Chondrocyte (in vitro differentiated cells): ENCODE data around the gene ZNF8. TPM values are rescaled to one million over a fixed set of nuclear protein-coding genes. Genes with fewer than 3 reads are reported as not detected.

ENCODE experiments used
- DNase-seq: peaks from one replicate; pipeline ENCODE4 v3.0.0; 2021; ENCODE audit warnings: mixed read lengths, low spot score
- H3K27ac Mint-ChIP-seq: one replicate; pipeline ENCODE4 v1.8.0; 2021; ENCODE audit warnings: mild to moderate bottlenecking, moderate library complexity, mixed read lengths; ENCODE audit not compliant: unreplicated experiment
- H3K27me3 Mint-ChIP-seq: 2 replicates; pipeline ENCODE4 v1.8.0; 2021; ENCODE audit warnings: low read depth, mixed read lengths
- H3K36me3 Mint-ChIP-seq: 2 replicates; pipeline ENCODE4 v1.8.0; 2021; ENCODE audit warnings: low read depth, mixed read lengths
- H3K4me1 Mint-ChIP-seq: 2 replicates; pipeline ENCODE4 v1.8.0; 2021; ENCODE audit warnings: low read depth, mild to moderate bottlenecking, mixed read lengths
- H3K4me3 Mint-ChIP-seq: one replicate; pipeline ENCODE4 v1.8.0; 2021; ENCODE audit warnings: mild to moderate bottlenecking, moderate library complexity, mixed read lengths; ENCODE audit not compliant: unreplicated experiment
- H3K9me3 Mint-ChIP-seq: 2 replicates; pipeline ENCODE4 v1.8.0; 2021; ENCODE audit warnings: low read depth, mixed read lengths
- CTCF ChIP-seq: fragments of 200-600 bp; sonication (generic); IDR thresholded peaks from 2 replicates; pipeline ENCODE4 v1.5.0; 2021; ENCODE audit warnings: antibody characterized with exemption, mild to moderate bottlenecking, moderate library complexity
- total RNA-seq: library from RNA; stranded (reverse); gene quantifications from 3 replicates; pipeline ENCODE4 v1.2.1, GENCODE V29; 2021

Gene ZNF8
- total RNA-seq, 1 donor from 2014 or later: 8.1 TPM

GRCh38 chr19:58277748-58278540 lies 811 bp upstream of the ZNF8 start:
- Mint-ChIP-seq H3K4me1 (peaks cover 42% of the 10 kb centered on the region), H3K4me3 (peak overlapping the region; percentile 93), H3K27me3 (no peaks in the 10 kb centered on the region), H3K27ac (peak overlapping the region; percentile 95), H3K36me3 (peaks cover 19% of the 10 kb centered on the region), H3K9me3 (peaks cover 14% of the 10 kb centered on the region)
- no peak for DNase-seq
- TF ChIP-seq CTCF: no peak

GRCh38 chr19:58279042-58279924 lies 528 bp downstream of the ZNF8 start:
- no peak for DNase-seq
- peaks cover 42% of the 10 kb centered on the region for H3K4me1 Mint-ChIP-seq
- H3K9me3 Mint-ChIP-seq: peaks cover 11% of the 10 kb centered on the region
- peaks cover 16% of the 10 kb centered on the region for H3K36me3 Mint-ChIP-seq
- H3K27ac Mint-ChIP-seq: peak overlapping the region; percentile 95
- TF ChIP-seq CTCF: no peak
- no peaks in the 10 kb centered on the region for H3K27me3 Mint-ChIP-seq
- H3K4me3 Mint-ChIP-seq: peak overlapping the region; percentile 93

- H3K36me3 Mint-ChIP-seq: peaks cover 12% of the 10 kb centered on the region
- H3K27me3 Mint-ChIP-seq: no peaks in the 10 kb centered on the region
- DNase-seq: no peak
- H3K4me1 Mint-ChIP-seq: peaks cover 39% of the 10 kb centered on the region
- H3K4me3 Mint-ChIP-seq: peak overlapping the region; percentile 93
- peak overlapping the region; percentile 95 for H3K27ac Mint-ChIP-seq
- peaks cover 6% of the 10 kb centered on the region for H3K9me3 Mint-ChIP-seq
- TF ChIP-seq CTCF: no peak
These were observed 1.2 kb downstream of the ZNF8 start for GRCh38 chr19:58279925-58280316.

GRCh38 chr19:58284199-58284598 lies 5.4 kb downstream of the ZNF8 start:
- no peak for DNase-seq
- no peak overlapping the region for H3K27ac Mint-ChIP-seq
- H3K4me1 Mint-ChIP-seq: peaks cover 26% of the 10 kb centered on the region
- no peaks in the 10 kb centered on the region for H3K27me3 Mint-ChIP-seq
- no peaks in the 10 kb centered on the region for H3K9me3 Mint-ChIP-seq
- H3K4me3 Mint-ChIP-seq: no peak overlapping the region
- peaks cover 29% of the 10 kb centered on the region for H3K36me3 Mint-ChIP-seq
- no peak for TF ChIP-seq CTCF

GRCh38 chr19:58291943-58292342 lies 13.2 kb downstream of the ZNF8 start:
- DNase-seq: no peak
- TF ChIP-seq CTCF: no peak
- H3K36me3 Mint-ChIP-seq: peaks cover 65% of the 10 kb centered on the region
- H3K4me1 Mint-ChIP-seq: no peaks in the 10 kb centered on the region
- H3K9me3 Mint-ChIP-seq: peaks cover 33% of the 10 kb centered on the region
- no peaks in the 10 kb centered on the region for H3K27me3 Mint-ChIP-seq
- H3K27ac Mint-ChIP-seq: no peak overlapping the region
- H3K4me3 Mint-ChIP-seq: no peak overlapping the region
